ENCODE data around the gene RAPGEF6.

GRCh38 chr5:131587541-131587940, 47.5 kb downstream of the RAPGEF6 start:
- no peak for TF ChIP-seq POLR2A (IDR thresholded peaks at IDR 0.05; ENCODE audit: low read length)
- no peak for TF ChIP-seq GATA1 (IDR thresholded peaks at IDR 0.05; ENCODE audit: low read depth, low read length)

Measured in erythroblast (primary cell).